CD4-positive, alpha-beta T cell treated with Interleukin-6 at 100 ng/mL for 8 hours (primary cell): ENCODE data around the gene SHB.
"Not testable (repeated sequence)": the region's sequence is repeated elsewhere in the genome, so short reads cannot be mapped to it uniquely, and the experiment has no call there.

ENCODE experiments used
- DNase-seq: peaks from one replicate; pipeline ENCODE4 v3.0.0-alpha.2; 2020; ENCODE audit warnings: mixed read lengths, low spot score

The SHB gene

DNA sequence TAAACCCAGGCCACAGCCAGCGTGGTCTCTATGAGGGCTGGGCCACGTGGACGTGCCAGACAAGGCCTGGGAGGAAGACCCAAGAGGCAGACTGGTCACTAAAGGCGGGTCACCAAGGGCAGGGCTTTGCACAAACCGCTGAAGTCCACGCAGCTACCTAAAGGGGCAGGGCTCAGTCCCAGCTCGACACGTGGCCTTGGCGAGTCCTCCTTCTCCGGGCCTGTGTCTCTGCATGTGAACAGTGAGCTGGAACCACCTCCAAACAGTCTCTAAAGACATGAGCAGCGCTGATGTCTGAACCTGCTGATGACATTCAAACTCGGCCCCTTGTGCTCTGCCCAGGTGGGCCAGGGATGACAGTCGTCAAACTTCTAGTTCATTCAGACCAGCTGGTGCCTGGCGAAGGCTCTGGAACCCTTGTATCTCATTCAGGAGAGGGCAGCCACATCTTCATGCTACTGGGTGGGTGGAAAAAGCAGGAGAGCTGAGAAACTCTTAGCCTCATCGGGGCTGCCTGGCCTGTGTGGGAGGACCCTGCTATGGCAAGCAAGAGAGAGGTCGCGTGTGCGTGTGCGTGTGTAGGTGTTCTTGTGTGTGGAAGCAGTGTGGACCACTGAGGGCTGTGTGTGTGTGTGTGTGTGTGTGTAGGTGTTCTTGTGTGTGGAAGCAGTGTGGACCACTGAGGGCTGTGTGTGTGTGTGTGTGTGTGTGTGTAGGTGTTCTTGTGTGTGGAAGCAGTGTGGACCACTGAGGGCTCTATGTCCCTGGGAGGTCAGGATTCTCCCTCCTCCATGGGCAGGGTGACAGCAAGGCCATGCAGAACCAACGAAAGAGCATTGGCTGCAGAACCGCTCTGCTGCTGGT, 151.0 kb downstream of the SHB start:
- DNase-seq = no peak

DNA sequence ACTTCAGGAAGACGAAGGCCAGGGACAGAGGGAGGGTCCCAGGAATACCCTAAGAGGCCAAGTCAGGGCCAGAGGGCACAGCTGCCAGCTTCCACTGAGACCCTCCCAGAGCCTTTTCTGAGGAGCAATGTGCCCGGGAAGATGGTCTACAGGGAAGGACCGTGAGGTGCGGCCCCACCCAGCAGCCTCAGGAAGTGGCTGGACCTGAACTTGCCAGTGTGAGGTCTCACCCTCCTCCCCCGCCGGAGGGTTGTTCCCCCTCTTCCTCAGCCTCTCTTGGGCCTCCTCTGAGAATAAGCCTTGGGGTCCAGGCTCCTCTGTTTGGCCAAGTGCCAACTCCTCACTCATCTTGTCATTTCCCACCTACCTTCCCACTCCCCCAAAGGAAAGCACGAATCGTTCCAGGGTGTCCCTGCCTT, 151.7 kb downstream of the SHB start:
- no peak for DNase-seq

GRCh38 chr9:37916471-37917312, 152.3 kb downstream of the SHB start:
- no peak for DNase-seq

GRCh38 chr9:37915911-37916470, 153.0 kb downstream of the SHB start:
- no peak for DNase-seq

DNA sequence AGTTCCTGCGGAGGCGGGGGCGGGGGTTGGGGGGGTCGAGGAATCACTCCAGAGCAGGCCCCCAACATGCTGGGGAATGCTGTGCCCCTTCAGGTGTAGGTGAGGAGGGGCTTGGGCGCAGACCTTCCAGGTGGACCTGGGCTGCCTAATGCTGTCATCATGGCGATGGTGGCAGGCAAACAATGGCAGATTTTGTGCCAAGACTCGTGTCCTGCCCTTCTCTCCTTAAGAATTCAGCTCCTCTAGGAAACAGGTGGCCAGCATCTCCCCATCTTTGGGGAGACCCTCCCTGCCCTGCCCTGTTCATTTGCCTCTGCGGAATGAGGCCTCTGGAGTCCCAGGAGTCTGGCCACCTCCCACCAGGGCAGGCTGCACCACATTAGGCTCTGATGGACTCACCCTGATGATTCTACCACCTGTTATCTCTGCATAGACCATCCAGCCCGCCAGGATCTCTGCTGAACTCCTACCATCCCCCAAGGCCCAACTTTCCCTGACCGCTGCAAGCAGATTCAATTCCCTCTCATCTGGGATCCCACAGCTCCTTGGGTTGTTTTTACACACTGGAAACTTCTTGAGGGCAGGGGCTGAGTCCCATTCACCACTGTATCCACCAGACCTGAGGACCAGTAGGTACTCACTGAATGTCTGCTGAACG, 154.2 kb downstream of the SHB start:
- DNase-seq = no peak

DNA sequence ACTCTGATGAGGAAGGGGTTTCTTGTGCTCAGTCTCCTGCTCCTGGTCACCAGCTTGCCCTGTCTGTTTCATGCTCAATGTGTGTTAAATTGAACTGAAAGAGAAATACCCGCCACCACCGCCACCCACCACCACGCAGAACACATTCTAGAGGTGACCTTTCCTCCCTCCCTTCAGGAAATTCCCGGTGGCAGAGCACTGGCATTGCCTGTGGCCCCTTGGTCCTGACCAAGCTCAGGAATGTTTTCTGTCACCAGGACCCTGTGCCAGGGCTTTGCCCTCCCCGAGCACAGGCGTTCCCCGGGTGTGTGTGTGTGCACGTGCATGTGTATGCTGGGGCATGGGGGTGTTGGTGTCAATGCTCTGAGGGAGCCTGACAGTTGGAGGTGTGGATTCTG, 154.9 kb downstream of the SHB start:
- DNase-seq = no peak

DNA sequence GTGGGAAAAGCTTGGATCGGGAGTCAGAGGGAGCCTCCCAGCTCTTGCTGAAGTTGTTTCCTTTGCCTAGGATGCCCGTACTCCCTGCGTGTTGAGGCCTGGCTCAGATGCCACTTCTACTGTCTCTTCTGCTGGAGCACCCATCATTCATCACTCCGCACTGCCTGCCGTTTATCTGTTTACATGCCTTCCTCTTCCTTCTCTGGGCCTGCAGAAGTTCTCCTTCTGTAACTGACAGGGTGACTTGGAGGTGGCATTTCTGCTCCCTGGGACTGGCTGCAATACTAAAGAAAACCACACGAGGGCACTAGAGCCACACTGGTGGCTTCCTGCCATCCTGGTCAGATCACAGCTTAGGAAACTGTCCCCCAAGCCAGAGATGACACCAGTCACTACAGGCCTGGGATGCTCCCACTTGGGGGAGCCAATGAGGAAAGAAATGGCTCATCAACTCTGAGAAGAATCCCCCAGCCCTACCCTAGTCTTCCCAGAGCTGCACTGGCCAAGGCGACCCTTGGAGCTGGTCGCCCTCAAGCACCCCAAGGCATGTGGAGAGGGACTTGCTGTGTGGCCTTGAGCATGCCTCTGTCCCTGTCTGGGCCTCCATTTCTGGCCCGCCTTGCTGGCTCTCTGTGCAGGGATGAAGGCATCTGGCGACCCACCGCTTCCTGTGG, 155.4 kb downstream of the SHB start:
- DNase-seq = peak; percentile 76

GRCh38 chr9:37911271-37911681, 157.8 kb downstream of the SHB start:
- no peak for DNase-seq

GRCh38 chr9:37910271-37910670, 158.8 kb downstream of the SHB start:
- no peak for DNase-seq

GRCh38 chr9:37909836-37910235, 159.2 kb downstream of the SHB start:
- not testable (repeated sequence) for DNase-seq

GRCh38 chr9:37909326-37909725, 159.7 kb downstream of the SHB start:
- DNase-seq = no peak

- no peak for DNase-seq
Measured at GRCh38 chr9:37908698-37909186, 160.3 kb downstream of the SHB start.

GRCh38 chr9:37908283-37908682, 160.7 kb downstream of the SHB start:
- no peak for DNase-seq

- no peak for DNase-seq
Measured at GRCh38 chr9:37906312-37907239, 162.5 kb downstream of the SHB start.

DNA sequence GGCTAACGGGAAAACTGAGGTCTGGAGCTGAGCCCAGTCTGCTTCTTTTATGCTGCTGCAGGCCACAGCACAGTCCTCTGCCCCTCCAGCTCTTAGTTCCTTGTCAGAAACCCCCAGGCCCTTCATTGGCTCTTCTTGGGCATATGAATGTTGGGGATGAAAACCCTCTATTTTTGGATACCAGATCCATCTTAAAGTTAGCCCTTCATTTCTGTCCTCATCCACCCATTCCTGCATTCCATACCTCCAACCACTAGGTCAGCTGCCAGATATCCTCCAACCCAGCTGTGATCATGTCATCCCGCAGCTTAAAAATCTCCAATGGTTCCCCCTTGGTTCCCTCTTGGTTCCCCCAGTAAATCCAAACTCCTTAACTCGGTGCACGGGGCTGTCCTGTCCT, 163.3 kb downstream of the SHB start:
- no peak for DNase-seq

GRCh38 chr9:37905131-37905505, 163.9 kb downstream of the SHB start:
- DNase-seq = no peak

- no peak for DNase-seq
Measured at GRCh38 chr9:37904445-37905130, 164.4 kb downstream of the SHB start.

DNA sequence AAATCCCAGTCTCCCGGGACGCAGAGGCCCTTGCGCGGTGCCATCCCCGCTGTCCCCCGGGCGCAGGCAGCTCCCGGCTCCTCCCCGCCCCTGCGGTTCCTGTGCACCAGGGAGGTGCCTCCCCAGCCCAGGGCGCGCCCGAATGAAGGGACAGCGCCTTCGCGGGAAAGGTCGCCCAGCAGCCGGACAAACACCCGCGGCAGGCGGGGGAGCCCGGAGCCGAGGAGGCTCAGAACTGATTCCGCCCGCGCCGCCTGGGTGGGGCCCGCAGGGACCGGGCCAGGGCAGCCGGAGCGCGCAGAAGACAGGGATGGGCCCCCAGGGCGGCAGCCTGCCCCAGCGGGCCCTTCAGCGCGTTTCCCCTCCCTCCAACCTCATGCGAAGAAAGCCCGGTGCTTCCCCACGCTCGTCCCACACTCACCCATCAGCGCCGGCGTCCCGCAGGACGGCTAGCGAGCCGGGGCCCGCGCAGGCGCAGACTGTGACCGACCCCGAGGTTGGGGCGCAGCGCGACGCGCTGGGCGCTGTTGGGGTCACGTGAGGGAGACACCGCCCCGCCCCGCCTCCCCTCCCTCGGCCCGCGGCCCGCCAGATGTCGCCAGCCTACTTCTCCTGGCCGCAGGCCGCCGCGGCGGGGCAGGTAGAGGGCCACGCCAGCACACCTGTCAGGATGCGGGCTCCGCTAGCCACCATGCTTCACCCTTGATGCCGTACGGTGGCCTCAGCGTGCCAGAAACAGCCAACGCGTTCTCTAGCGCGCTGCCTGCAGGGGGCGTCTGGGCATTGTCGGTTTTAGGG, 165.2 kb downstream of the SHB start, which contains the start of gene SLC25A51:
SLC25A51 (minus strand) TSS at position 481 of the 798 bp plus-strand sequence. CDS start 15,577 bp downstream, outside the sequence.
- peak; percentile 93 for DNase-seq
